Measurements from ENCODE around the gene ALOXE3.

The ALOXE3 gene

GRCh38 chr17:8131844-8132441 lies 13.6 kb upstream of the ALOXE3 start:
- DNase-seq (ENCODE audit: low spot score), result no peak
- TF ChIP-seq CTCF (IDR thresholded peaks at IDR 0.05; ENCODE audit: borderline replicate concordance, control extremely low read depth, extremely low read depth, insufficient read depth, missing control alignments), result no peak
- in situ Hi-C loops (cut with MboI; ENCODE audit: low sequenced_read_pairs, unreplicated experiment), result no loop called here

- TF ChIP-seq CTCF (IDR thresholded peaks at IDR 0.05; ENCODE audit: borderline replicate concordance, control extremely low read depth, extremely low read depth, insufficient read depth, missing control alignments), result no peak
- no peak for DNase-seq (ENCODE audit: low spot score)
- in situ Hi-C loops (cut with MboI; ENCODE audit: low sequenced_read_pairs, unreplicated experiment), result no loop called here
These were observed 9.9 kb upstream of the ALOXE3 start for GRCh38 chr17:8128125-8128784.

GRCh38 chr17:8126491-8127066 lies 8.3 kb upstream of the ALOXE3 start:
- no peak for TF ChIP-seq CTCF (IDR thresholded peaks at IDR 0.05; ENCODE audit: borderline replicate concordance, control extremely low read depth, extremely low read depth, insufficient read depth, missing control alignments)
- peak; percentile 80 for DNase-seq (ENCODE audit: low spot score)
- in situ Hi-C loops (cut with MboI; ENCODE audit: low sequenced_read_pairs, unreplicated experiment), result no loop called here

DNA sequence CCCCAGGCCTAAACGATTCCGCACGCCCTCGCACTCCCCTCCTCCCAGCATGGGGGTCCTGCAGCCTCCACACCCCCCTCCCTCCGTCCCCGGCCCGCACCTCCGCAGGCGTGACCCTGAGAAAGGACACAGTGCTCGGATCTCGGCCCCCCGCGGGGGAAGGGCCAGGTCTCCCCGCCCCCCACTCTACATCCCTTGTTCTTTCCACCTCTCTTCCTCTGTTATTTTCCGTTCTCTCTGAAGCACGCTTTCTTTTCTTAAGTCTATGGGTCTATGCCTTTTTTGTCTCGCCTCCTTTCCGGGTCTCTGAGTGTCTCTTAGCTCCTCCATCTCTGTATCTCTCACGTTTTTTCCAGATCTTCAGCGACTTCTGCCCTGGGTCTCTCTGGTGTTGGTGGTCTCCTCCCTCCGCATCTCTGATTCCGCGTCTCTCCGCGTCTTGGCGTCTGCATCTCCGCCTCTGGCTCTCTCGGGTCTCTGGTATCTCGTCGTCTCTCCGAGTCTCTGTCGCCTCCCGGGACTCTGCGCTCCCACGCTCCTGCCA lies 7.7 kb upstream of the ALOXE3 start:
- in situ Hi-C loops (cut with MboI; ENCODE audit: low sequenced_read_pairs, unreplicated experiment), result no loop called here
- TF ChIP-seq CTCF (IDR thresholded peaks at IDR 0.05; ENCODE audit: borderline replicate concordance, control extremely low read depth, extremely low read depth, insufficient read depth, missing control alignments), result no peak
- DNase-seq (ENCODE audit: low spot score), result no peak

GRCh38 chr17:8125154-8125946 lies 7.0 kb upstream of the ALOXE3 start:
- in situ Hi-C loops (cut with MboI; ENCODE audit: low sequenced_read_pairs, unreplicated experiment), result no loop called here
- no peak for TF ChIP-seq CTCF (IDR thresholded peaks at IDR 0.05; ENCODE audit: borderline replicate concordance, control extremely low read depth, extremely low read depth, insufficient read depth, missing control alignments)
- peak; percentile 83 for DNase-seq (ENCODE audit: low spot score)
